Measurements from ENCODE around the gene TRPM2.

Gene TRPM2

GRCh38 chr21:44354775-44355771 lies 1.7 kb downstream of the TRPM2 start:
- Histone ChIP-seq H3K4me3 (ENCODE audit: low read depth in 1 of 2, low read length in 2 of 2) (0 out of 4 replicates have a peak overlapping the region, but pooled peaks of 1 of the 2 experiments have one; percentile 8), H3K9me3 (ENCODE audit: insufficient read depth, low read length, severe bottlenecking) (no peaks in the 10 kb centered on the region), H2AFZ (ENCODE audit: low read depth, low read length) (peak overlapping the region; percentile 47; the same call in 1 of the 2 replicates), H3K36me3 (ENCODE audit: insufficient read depth, low read length) (no peaks in the 10 kb centered on the region), H3K4me1 (ENCODE audit: insufficient read depth, low read length) (peaks cover 45% of the 10 kb centered on the region), H4K20me1 (ENCODE audit: insufficient read depth, low read length) (no peaks in the 10 kb centered on the region), H3K27me3 (ENCODE audit: insufficient read depth, low read length, poor library complexity) (no peaks in the 10 kb centered on the region), H3K79me2 (ENCODE audit: insufficient read depth, low read length) (no peaks in the 10 kb centered on the region), H3K4me2 (ENCODE audit: insufficient read depth, low read length) (peak overlapping the region; percentile 36; the same call in 1 of the 2 replicates), H3K9ac (ENCODE audit: low read depth, low read length) (no peak overlapping the region), H3K27ac (ENCODE audit: low read length) (peak overlapping the region; percentile 77)
- DNase-seq: peak; percentile 81
- no peak for TF ChIP-seq CTCF (IDR thresholded peaks at IDR 0.05; ENCODE audit: borderline replicate concordance, extremely low read depth, low read length, poor library complexity, severe bottlenecking)
- TF ChIP-seq EZH2 (IDR thresholded peaks at IDR 0.05; ENCODE audit: borderline replicate concordance, low read depth, low read length, severe bottlenecking): no peak
- peak; percentile 76 for ATAC-seq (ENCODE audit: insufficient read depth, low read depth)

GRCh38 chr21:44356160-44356559 lies 2.7 kb downstream of the TRPM2 start:
- H3K9me3 ChIP-seq (ENCODE audit: insufficient read depth, low read length, severe bottlenecking): no peaks in the 10 kb centered on the region
- H4K20me1 ChIP-seq (ENCODE audit: insufficient read depth, low read length): no peaks in the 10 kb centered on the region
- H3K4me1 ChIP-seq (ENCODE audit: insufficient read depth, low read length): peaks cover 45% of the 10 kb centered on the region
- ATAC-seq (ENCODE audit: insufficient read depth, low read depth): no peak
- H3K27ac ChIP-seq (ENCODE audit: low read length): no peak overlapping the region
- no peak overlapping the region for H3K4me2 ChIP-seq (ENCODE audit: insufficient read depth, low read length)
- H2AFZ ChIP-seq (ENCODE audit: low read depth, low read length): no peak overlapping the region
- no peak overlapping the region for H3K4me3 ChIP-seq (ENCODE audit: low read depth in 1 of 2, low read length in 2 of 2)
- H3K9ac ChIP-seq (ENCODE audit: low read depth, low read length): no peak overlapping the region
- no peaks in the 10 kb centered on the region for H3K27me3 ChIP-seq (ENCODE audit: insufficient read depth, low read length, poor library complexity)
- H3K79me2 ChIP-seq (ENCODE audit: insufficient read depth, low read length): no peaks in the 10 kb centered on the region
- no peak for TF ChIP-seq CTCF (IDR thresholded peaks at IDR 0.05; ENCODE audit: borderline replicate concordance, extremely low read depth, low read length, poor library complexity, severe bottlenecking)
- no peak for TF ChIP-seq EZH2 (IDR thresholded peaks at IDR 0.05; ENCODE audit: borderline replicate concordance, low read depth, low read length, severe bottlenecking)
- DNase-seq: no peak
- H3K36me3 ChIP-seq (ENCODE audit: insufficient read depth, low read length): no peaks in the 10 kb centered on the region

- no peak for TF ChIP-seq CTCF (IDR thresholded peaks at IDR 0.05; ENCODE audit: borderline replicate concordance, extremely low read depth, low read length, poor library complexity, severe bottlenecking)
- no peak for TF ChIP-seq EZH2 (IDR thresholded peaks at IDR 0.05; ENCODE audit: borderline replicate concordance, low read depth, low read length, severe bottlenecking)
- no peak overlapping the region for H3K4me2 ChIP-seq (ENCODE audit: insufficient read depth, low read length)
- H3K9me3 ChIP-seq (ENCODE audit: insufficient read depth, low read length, severe bottlenecking): no peaks in the 10 kb centered on the region
- no peak overlapping the region for H3K4me3 ChIP-seq (ENCODE audit: low read depth in 1 of 2, low read length in 2 of 2)
- no peaks in the 10 kb centered on the region for H3K27me3 ChIP-seq (ENCODE audit: insufficient read depth, low read length, poor library complexity)
- H3K27ac ChIP-seq (ENCODE audit: low read length): no peak overlapping the region
- no peaks in the 10 kb centered on the region for H4K20me1 ChIP-seq (ENCODE audit: insufficient read depth, low read length)
- H3K79me2 ChIP-seq (ENCODE audit: insufficient read depth, low read length): no peaks in the 10 kb centered on the region
- no peak for ATAC-seq (ENCODE audit: insufficient read depth, low read depth)
- no peak overlapping the region for H3K9ac ChIP-seq (ENCODE audit: low read depth, low read length)
- DNase-seq: no peak
- H2AFZ ChIP-seq (ENCODE audit: low read depth, low read length): no peak overlapping the region
- peaks cover 41% of the 10 kb centered on the region for H3K4me1 ChIP-seq (ENCODE audit: insufficient read depth, low read length)
- H3K36me3 ChIP-seq (ENCODE audit: insufficient read depth, low read length): no peaks in the 10 kb centered on the region
Observed at GRCh38 chr21:44356636-44357035, 3.2 kb downstream of the TRPM2 start.

Measured in DND-41 (cell line).